Heart left ventricle (tissue), 16 donors: ENCODE measurements around the gene NCS1. TPM values are rescaled to one million over a fixed set of nuclear protein-coding genes. Genes with fewer than 3 reads are reported as not detected.

Experiments used
- ATAC-seq, 4 donors: fragments of 200-7000 bp; cut with Tn5 transposase; one replicate each; pipeline ENCODE4 v1.9.1; 2020 to 2022; ENCODE audit warnings: moderate library complexity in 4 of 4, mild to moderate bottlenecking in 3 of 4, moderate number of reproducible peaks in 1 of 4
- DNase-seq, 5 donors: peaks; one replicate each; pipeline ENCODE4 v3.0.0-alpha.2; 2020
- H3K27ac ChIP-seq, 12 donors: fragments of 200-600 bp; sonication (generic) in 4 of 12; one replicate each; pipeline versions ENCODE4 v1.5.0 to v1.8.0; 2016 to 2022; ENCODE audit warnings: mild to moderate bottlenecking in 2 of 12
- H3K27me3 ChIP-seq, 9 donors: fragments of 200-600 bp; sonication (generic) in 2 of 9; one replicate each; pipeline versions ENCODE4 v1.5.1 to v1.8.0; 2016 to 2022; ENCODE audit warnings: mild to moderate bottlenecking in 3 of 9
- H3K36me3 ChIP-seq, 9 donors: fragments of 200-600 bp; sonication (generic) in 2 of 9; one replicate each; pipeline versions ENCODE4 v1.5.0 to v1.8.0; 2018 to 2022; ENCODE audit warnings: mild to moderate bottlenecking in 2 of 9
- H3K4me1 ChIP-seq, 12 donors: fragments of 200-600 bp; sonication (generic) in 4 of 12; one replicate each; pipeline versions ENCODE4 v1.5.0 to v1.8.0; 2016 to 2022; ENCODE audit warnings: mild to moderate bottlenecking in 3 of 12
- H3K4me3 ChIP-seq, 12 donors: fragments of 200-600 bp; sonication (generic) in 4 of 12; one replicate each; pipeline versions ENCODE4 v1.5.0 to v1.8.0; 2017 to 2022; ENCODE audit warnings: mild to moderate bottlenecking in 9 of 12, moderate library complexity in 4 of 12
- H3K9me3 ChIP-seq, 12 donors: fragments of 200-600 bp; sonication (generic) in 4 of 12; one replicate each; pipeline versions ENCODE4 v1.5.0 to v1.8.0; 2016 to 2022; ENCODE audit warnings: mild to moderate bottlenecking in 1 of 12
- CTCF ChIP-seq, 12 donors: fragments of 200-600 bp; sonication (generic) in 4 of 12; IDR thresholded peaks; one replicate each; pipeline versions ENCODE4 v1.5.0 to v1.8.0; 2018 to 2022; ENCODE audit warnings: antibody characterized with exemption in 12 of 12, mild to moderate bottlenecking in 5 of 12
- POLR2A ChIP-seq, 2 donors: fragments of 450-650 bp; IDR thresholded peaks; one replicate each; pipeline ENCODE4 v1.6.1; 2017; ENCODE audit warnings: antibody characterized with exemption in 2 of 2, mild to moderate bottlenecking in 2 of 2, moderate library complexity in 2 of 2
- WGBS, 4 donors: extraction: QIAGEN DNeasy Blood & Tissue Kit in 2 of 4; methylation state at CpG; one replicate each; pipeline versions ENCODE4 v1.1.5 to v1.1.7; 2013 to 2018; 5-methylcytosine and 5-hydroxymethylcytosine counted together
- intact Hi-C, 10 donors: fragments of 100-400 bp; cut with DNase I; formaldehyde crosslinking; loops; one replicate each; pipeline versions ENCODE4 v1.11.1 to v1.14.2; 2022
- polyA plus RNA-seq, 2 donors: library from polyadenylated mRNA; stranded (reverse); fragments of 200-250 nt; gene quantifications; one replicate each; pipeline ENCODE4 v1.2.3, GENCODE V29; 2013
- total RNA-seq, 9 donors: library from RNA; depleted of rRNA in 2 of 9; stranded (reverse); fragments of >200 nt in 2 of 9; fragmentation: NEBNext Ultra II Directional in 3 of 9; extraction: Animal tissue kit (Norgen Biotek cat#: 25700) in 3 of 9; gene quantifications; one replicate each; pipeline versions ENCODE4 v1.1.0 to v1.2.4, GENCODE V29; 2016 to 2023
- donor health status: ischemic (EF 13 %, LVEDD 7.1; RV severe dilation, severe dysfunction).
- donor health status: healthy with polysubstance abuse.
- donor health status: DM: no; HTN: yes; CAD: no.
- donor health status: DM: no; HTN: no; CAD: no.
- donor health status: ischemic (EF 25% LVEDD 6.9; RV normal size, moderate dysfunction).
- donor health status: ischemic (EF 25% LVEDD 5.7; RV mildly dilated, moderate dysfunction).
- donor health status: healthy.
- donor health status: DM: yes; HTN: yes; CAD: no.
- donor health status: ischemic (EF 35%, LVEDD 5.7; RV mildly dilated, moderate dysfunction).
- donor health status: nonischemic (EF 11% LVEDD 7.7; RV severe dilation, severe dysfunction).
- donor health status: DM: yes; HTN: yes; CAD: no.
- donor health status: PGD.
- donor health status: ischemic (EF 29% LVEDD 5.4; RV normal size, mild dysfunction).
- donor health status: nonischemic (EF 23%, LVEDD 6.1; RV moderate dilation, normal function).

The NCS1 gene
- total and polyA plus RNA-seq, 11 donors: 2.3 to 15.9 (median 9.4) TPM

DNA sequence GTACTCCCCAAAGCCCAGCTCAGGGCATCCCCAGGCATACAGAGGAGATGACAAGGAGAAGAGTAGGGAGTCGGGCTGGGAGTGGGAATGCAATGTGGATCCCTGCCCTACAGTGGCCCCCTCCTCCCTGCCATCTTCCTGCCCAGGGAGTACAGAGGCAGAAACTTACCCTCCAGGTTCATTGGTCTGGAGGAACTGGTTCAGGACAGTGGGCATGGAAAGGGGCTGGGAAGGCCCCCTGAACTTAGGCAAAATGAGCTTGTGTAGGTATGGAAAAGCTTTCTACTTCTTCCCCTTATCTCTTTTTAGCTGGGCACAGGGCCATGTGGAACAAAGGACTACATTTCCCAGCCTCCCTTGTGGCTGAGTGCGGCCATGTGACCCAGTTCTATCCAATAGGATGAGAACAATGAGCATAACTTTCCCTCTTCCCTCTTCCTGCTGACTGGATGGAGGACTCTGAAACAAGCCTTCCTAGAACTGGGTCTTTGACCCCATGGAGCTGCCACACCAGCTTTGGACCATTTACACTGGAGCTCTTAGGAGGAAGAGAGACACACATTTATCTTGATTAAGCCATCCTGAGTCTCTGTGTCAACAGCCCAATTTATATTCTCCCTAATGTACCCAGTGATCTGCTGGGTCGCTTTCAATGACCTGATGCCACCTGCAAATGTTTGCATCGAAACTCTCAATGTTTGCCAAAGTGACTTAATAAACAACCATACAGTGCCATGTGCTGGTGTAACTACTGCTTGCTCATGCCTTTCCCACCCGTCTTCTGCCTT lies 68.4 kb downstream of the NCS1 start:
- H3K4me3 ChIP-seq: no peak overlapping the region
- DNase-seq: peak in 4 of 5 donors; percentile 49 to 74 (median 56)
- peaks cover 0 to 16% (median 6%) of the 10 kb centered on the region in 12 donors for H3K4me1 ChIP-seq
- no peaks in the 10 kb centered on the region for H3K36me3 ChIP-seq
- TF ChIP-seq CTCF (IDR thresholded peaks at IDR 0.05) (no peak), POLR2A (IDR thresholded peaks at IDR 0.05) (no peak)
- WGBS, 4 donors: 70 to 74% (median 72%) methylated on average over 5 of the region's 5 CpGs
- H3K9me3 ChIP-seq: no peaks in the 10 kb centered on the region
- ATAC-seq: peak; percentile 30 to 82 (median 78)
- H3K27me3 ChIP-seq: no peaks in the 10 kb centered on the region
- H3K27ac ChIP-seq: peak overlapping the region in 1 of 12 donors; percentile 41
- intact Hi-C loops: loop anchor here in 2 of 10 donors (5.0 kb wide), 2 partner anchors 102 to 358 kb away; no protein-coding TSS in a partner anchor

GRCh38 chr9:130241198-130241535 lies 69.0 kb downstream of the NCS1 start:
- Histone ChIP-seq H3K27ac (peak overlapping the region in 1 of 12 donors; percentile 16), H3K36me3 (no peaks in the 10 kb centered on the region), H3K27me3 (no peaks in the 10 kb centered on the region), H3K4me3 (no peak overlapping the region), H3K9me3 (no peaks in the 10 kb centered on the region), H3K4me1 (peaks cover 0 to 11% (median 5%) of the 10 kb centered on the region in 12 donors)
- DNase-seq: no peak
- ATAC-seq: no peak
- intact Hi-C loops: loop anchor here in 2 of 10 donors (5.0 kb wide), 2 partner anchors 101 to 359 kb away; no protein-coding TSS in a partner anchor
- TF ChIP-seq POLR2A (IDR thresholded peaks at IDR 0.05): no peak
- no peak for TF ChIP-seq CTCF (IDR thresholded peaks at IDR 0.05)
- 93 to 100% (median 94%) methylated on average over 1 of the region's 1 CpG; no CpG with 5 or more reads in 1 of the 4 donors for WGBS, 4 donors

DNA sequence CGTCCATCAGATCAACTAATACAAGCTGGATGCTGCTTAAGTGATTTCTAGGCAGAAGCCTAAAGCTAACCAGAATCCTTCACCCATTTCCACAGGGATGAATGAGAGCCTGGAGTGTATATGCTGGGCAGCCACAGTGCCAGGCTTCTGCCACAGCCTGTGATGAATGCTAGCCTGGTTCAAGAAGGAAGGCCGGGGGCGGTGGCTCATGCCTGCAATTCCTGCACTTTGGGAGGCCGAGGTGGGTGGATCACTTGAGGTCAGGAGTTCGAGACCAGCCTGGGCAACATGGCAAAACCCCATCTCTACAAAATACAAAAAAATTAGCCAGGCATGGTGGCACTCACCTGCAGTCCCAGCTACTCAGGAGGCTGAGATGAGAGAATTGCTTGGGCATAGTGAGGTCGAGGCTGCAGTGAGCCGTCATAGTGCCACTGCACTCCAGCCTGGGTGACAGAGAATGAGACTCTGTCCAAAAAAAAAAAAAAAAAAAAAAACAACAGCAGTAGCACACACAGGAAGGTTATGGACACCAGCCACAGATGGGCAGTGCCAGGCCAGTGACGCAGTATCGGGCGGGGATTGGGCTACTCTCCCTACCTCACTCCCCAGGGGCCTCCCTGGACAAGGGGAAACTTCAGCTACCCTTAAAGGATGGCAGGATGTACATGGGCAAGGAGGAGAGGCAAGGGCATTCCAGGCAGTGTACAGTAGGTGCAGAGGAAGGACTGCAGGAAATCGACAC lies 70.2 kb downstream of the NCS1 start:
- H3K9me3 ChIP-seq: no peaks in the 10 kb centered on the region
- H3K4me3 ChIP-seq: no peak overlapping the region
- TF ChIP-seq POLR2A (IDR thresholded peaks at IDR 0.05) (no peak), CTCF (IDR thresholded peaks at IDR 0.05) (no peak)
- DNase-seq (no peak), ATAC-seq (peak in 2 of 4 donors; percentile 4 to 5)
- no peak overlapping the region for H3K27ac ChIP-seq
- H3K27me3 ChIP-seq: no peaks in the 10 kb centered on the region
- intact Hi-C loops: loop anchor here in 2 of 10 donors (5.0 kb wide), 2 partner anchors 100 to 360 kb away; no protein-coding TSS in a partner anchor
- no peaks in the 10 kb centered on the region for H3K36me3 ChIP-seq
- peaks cover 0 to 9% (median 3%) of the 10 kb centered on the region in 12 donors for H3K4me1 ChIP-seq
- 82 to 88% (median 84%) methylated on average over 7 to 11 of the region's 11 CpGs for WGBS, 4 donors
